KOPT-K1 (cell line): ENCODE results near the gene PDCD4.

Experiments
- H3K27ac ChIP-seq: fragments of 200-600 bp; sonication (generic); 2 replicates; pipeline ENCODE4 v1.5.1; 2016; ENCODE audit warnings: antibody characterized with exemption, mild to moderate bottlenecking, low read depth, low read length; ENCODE audit not compliant: poor library complexity, severe bottlenecking
- H3K36me3 ChIP-seq: fragments of 200-600 bp; sonication (generic); 2 replicates; pipeline ENCODE4 v1.5.1; 2017; ENCODE audit warnings: antibody characterized with exemption, mild to moderate bottlenecking, low read length, moderate library complexity; ENCODE audit not compliant: insufficient read depth
- H3K9me3 ChIP-seq: fragments of 200-600 bp; sonication (generic); 2 replicates; pipeline ENCODE4 v1.5.1; 2017; ENCODE audit warnings: antibody characterized with exemption, low read length, mild to moderate bottlenecking; ENCODE audit not compliant: insufficient read depth, poor library complexity, severe bottlenecking

The PDCD4 gene

GRCh38 chr10:110871298-110872084 is at the start of gene PDCD4:
TSS of gene PDCD4 (plus strand) at chr10:110871928. CDS start at chr10:110876028, 4,100 bp downstream.
- H3K27ac ChIP-seq: peak within 1 kb of the TSS; percentile 89
- no peaks in the 10 kb centered on the region for H3K9me3 ChIP-seq
- H3K36me3 ChIP-seq: no peaks in the 10 kb centered on the region

DNA sequence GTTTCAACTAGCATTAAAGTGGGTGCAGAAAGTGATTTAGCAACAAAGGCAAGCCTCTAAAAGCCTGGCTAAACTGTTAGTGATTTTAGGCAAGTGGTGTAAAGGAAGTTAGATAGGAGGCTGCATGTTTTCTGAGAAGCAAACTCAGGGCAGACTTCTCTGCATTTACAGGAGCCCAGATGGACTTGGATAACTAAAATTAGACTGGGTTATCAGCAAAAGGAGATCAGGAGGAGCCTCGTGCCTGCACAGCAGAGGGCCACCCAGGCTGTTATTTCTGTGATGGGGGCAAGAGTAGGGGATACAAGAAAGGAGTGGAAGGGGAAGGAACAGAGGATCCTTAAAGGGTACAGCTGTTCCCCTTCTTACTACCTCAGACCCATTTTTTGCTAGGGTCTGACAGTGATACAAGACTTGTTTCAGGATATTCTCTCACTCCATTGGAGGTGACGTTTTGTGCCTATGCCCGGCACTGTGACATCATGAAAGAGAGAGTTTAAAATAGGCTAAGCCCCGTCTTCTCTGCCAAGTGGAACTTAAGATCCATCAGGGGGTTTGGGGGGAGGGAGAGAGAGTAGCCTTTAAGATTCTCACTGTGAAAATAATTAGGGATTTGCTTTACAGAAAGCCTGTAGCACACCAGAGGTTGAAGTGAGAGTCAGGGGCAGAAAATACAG is 49.6 kb upstream of the PDCD4 start:
- no peak overlapping the region for H3K27ac ChIP-seq
- no peaks in the 10 kb centered on the region for H3K36me3 ChIP-seq
- H3K9me3 ChIP-seq: no peaks in the 10 kb centered on the region

DNA sequence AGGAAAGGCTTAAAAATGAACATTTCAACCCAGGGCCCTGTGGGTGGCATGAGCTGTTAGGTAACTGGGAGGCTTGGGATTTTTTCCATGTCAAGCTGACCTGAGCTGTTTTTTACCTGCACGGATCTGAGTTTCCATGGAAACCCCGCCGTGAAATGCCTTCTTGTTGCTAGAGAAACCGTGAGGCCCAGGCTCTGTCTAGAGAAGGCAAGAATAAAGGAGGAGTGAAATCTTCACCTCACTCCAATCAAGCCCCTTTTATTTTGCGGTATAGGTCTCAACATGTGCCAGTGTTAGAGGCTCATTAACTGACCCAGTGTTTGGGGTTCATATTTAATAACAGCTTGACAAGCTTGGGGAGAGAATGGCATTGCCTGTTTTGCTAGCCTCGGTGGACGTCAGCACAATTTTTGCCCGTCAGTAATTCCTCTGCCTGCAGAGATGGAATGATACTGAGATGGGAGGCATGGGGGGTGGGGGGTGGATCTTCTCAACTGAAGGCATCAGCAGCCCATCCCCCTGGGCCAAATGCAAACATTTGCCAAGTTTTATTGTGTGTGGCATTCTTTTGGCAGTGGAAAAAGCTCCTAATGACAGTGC is 48.9 kb upstream of the PDCD4 start:
- Histone ChIP-seq H3K9me3 (no peaks in the 10 kb centered on the region), H3K27ac (no peak overlapping the region), H3K36me3 (no peaks in the 10 kb centered on the region)

- Histone ChIP-seq H3K27ac (no peak overlapping the region), H3K36me3 (no peaks in the 10 kb centered on the region), H3K9me3 (no peaks in the 10 kb centered on the region)
Measured at GRCh38 chr10:110824152-110824441, 47.6 kb upstream of the PDCD4 start.

DNA sequence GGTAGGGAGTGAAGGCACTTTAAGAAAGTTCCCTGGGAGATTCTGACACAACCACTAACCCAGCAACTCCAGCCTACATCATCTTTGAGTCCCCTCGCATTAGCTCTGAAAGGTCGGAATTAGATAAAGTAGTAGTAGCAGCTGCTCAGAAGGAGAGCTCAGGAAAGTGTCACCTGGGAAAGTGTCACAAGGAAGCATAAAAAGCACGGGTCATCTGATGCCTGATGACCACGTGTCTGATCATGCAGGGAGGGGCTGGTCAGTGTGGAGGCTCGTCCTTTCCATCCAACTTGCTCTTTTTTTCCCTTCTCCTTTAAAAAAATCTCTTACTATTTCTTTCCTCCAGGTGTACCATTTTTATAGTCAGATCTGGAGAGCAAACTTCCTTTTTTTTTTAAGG is 47.1 kb upstream of the PDCD4 start:
- Histone ChIP-seq H3K27ac (no peak overlapping the region), H3K36me3 (no peaks in the 10 kb centered on the region), H3K9me3 (no peaks in the 10 kb centered on the region)

DNA sequence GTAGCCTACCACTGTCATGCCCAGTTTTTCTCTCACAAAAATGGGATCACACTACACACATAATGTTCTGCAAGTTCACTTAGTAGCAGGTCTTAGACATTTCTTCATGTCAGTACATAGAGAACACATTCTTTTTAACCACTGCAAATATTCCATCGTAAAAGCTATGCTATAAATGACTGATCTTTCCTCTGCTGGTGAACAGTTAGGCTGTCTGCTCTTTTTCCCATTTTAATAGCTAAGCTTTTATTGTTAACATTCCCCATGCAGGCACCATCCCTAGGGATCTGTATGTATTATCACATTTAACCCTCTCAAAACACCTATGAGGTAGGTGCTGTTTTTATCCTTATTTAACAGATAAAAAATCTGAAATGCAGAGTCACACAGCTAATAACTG is 46.2 kb upstream of the PDCD4 start:
- no peaks in the 10 kb centered on the region for H3K9me3 ChIP-seq
- no peaks in the 10 kb centered on the region for H3K36me3 ChIP-seq
- H3K27ac ChIP-seq: no peak overlapping the region

DNA sequence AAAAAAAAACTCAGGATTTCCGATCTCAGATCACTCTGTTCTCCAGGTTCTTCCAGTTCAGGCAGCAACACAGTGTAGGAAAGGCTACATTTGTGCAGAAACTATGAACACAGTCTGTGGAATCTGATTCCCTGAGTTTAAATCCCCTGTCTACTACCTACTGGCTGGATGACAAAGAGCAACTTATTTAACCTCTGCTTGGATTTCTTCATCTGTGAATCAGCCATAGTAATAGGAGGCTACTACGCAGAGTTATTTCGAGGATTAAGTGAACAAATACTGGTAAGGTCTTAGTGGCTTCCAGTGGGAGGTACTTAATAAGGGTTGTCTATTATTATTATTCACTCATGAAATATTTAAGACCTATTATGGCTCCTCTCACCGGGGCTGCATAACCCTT is 44.3 kb upstream of the PDCD4 start:
- Histone ChIP-seq H3K27ac (no peak overlapping the region), H3K36me3 (no peaks in the 10 kb centered on the region), H3K9me3 (no peaks in the 10 kb centered on the region)

DNA sequence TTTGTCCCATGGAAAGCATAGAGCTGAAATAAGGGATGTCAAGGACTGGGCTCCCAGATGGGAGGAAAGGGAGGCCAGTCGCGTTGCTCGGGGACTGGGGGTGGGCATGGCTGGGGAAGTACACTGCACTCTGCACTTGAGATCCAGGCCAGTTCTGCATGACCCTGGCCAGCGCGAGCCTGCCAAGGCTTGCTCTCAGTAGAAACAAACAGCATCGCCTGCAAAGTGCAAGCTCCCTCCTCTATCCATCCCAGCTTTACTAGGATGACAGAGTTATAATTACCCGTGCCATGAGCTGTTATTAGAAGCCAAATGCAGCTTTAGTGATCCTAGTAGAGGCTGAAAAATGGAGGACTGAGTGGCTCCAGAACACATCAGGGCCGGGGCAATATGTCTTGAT is 43.9 kb upstream of the PDCD4 start:
- H3K9me3 ChIP-seq: no peaks in the 10 kb centered on the region
- H3K36me3 ChIP-seq: no peaks in the 10 kb centered on the region
- no peak overlapping the region for H3K27ac ChIP-seq

DNA sequence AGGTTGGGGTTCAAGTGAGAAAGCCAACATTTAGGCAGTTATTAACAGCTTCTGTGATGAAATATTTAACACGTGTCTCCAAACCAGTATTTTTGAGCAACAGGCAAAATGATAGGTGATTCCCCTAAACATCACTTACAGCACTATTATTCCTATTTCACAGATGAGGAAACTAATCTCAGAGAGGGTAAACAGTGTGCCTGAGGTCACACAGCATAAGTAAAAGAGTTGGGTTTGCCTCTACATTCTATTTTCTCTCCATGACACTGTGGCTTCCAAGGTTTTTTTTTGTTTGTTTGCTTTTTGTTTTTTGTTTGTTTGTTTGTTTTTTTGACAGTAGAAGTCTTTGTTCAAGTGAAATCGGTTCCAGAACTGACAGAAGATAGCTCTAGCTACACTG is 43.2 kb upstream of the PDCD4 start:
- H3K36me3 ChIP-seq: no peaks in the 10 kb centered on the region
- no peaks in the 10 kb centered on the region for H3K9me3 ChIP-seq
- H3K27ac ChIP-seq: no peak overlapping the region

- Histone ChIP-seq H3K9me3 (no peaks in the 10 kb centered on the region), H3K27ac (no peak overlapping the region), H3K36me3 (no peaks in the 10 kb centered on the region)
Measured at GRCh38 chr10:110829721-110830410, 41.9 kb upstream of the PDCD4 start.

DNA sequence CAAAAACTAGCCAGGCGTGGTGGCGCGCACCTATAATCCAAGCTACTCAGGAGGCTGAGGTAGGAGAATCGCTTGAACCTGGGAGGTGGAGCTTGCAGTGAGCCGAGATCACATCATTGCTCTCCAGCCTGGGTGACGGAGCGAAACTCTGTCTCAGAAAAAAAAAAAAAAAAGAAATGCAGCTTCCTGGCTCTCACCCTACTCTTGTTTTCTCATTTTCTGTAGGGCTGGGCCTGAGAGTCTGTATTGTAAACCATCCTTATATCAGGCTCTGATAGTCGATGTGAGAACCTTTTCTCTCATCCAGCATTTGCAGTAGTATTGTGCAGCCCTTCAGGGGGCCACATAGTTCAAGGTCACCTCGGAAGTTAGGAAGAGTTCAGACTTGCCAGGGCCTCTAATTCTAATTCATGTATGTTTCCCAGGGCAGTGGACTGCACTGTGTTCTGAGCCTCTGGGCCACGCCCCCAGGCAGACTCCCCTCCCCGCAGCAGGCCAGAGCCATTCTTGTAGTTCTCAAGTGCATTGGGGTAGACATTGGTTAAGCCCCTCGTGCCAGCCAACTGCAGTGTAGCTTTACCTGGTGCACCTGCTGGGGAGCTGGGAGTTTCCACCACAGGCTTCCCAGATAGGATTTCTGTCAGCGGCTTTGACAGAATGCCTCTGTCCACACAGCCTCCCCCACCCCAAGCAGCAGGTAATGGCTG is 38.3 kb upstream of the PDCD4 start:
- H3K27ac ChIP-seq: no peak overlapping the region
- H3K9me3 ChIP-seq: no peaks in the 10 kb centered on the region
- H3K36me3 ChIP-seq: no peaks in the 10 kb centered on the region

GRCh38 chr10:110833941-110834628 is 37.6 kb upstream of the PDCD4 start:
- Histone ChIP-seq H3K9me3 (no peaks in the 10 kb centered on the region), H3K36me3 (no peaks in the 10 kb centered on the region), H3K27ac (no peak overlapping the region)

- Histone ChIP-seq H3K27ac (no peak overlapping the region), H3K9me3 (no peaks in the 10 kb centered on the region), H3K36me3 (no peaks in the 10 kb centered on the region)
Measured at GRCh38 chr10:110834629-110835301, 37.0 kb upstream of the PDCD4 start.

DNA sequence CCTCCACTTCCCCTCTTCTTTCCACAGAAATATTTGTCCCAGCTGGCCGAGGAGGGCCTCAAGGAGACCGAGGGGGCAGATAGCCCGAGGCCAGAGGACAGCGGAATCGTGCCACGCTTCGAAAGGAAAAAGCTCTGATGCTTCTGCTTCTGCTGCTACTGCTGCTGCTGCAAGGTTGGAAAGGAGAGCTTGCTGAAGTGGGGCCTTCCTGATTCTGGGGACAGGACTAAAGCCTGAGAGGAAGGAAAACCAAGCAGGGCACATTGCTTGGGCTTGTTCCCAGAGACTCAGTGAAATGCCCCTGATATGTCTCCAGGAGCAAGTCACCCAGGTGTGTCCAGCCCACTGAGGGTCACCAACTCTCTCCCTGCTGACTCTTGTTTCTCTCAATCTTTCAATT is 35.9 kb upstream of the PDCD4 start:
- Histone ChIP-seq H3K9me3 (no peaks in the 10 kb centered on the region), H3K36me3 (no peaks in the 10 kb centered on the region), H3K27ac (no peak overlapping the region)
